Left lung (tissue), 10 donors: ENCODE results near the gene PHF23. TPM values are rescaled to one million over a fixed set of nuclear protein-coding genes. Genes with fewer than 3 reads are reported as not detected.

Experiments used
- ATAC-seq: fragments of 200-7000 bp; cut with Tn5 transposase; one replicate; pipeline ENCODE4 v1.9.1; 2020; ENCODE audit warnings: moderate library complexity
- DNase-seq, 4 donors: peaks; one replicate each; pipeline ENCODE4 v3.0.0-alpha.2; 2013 to 2020
- H3K27ac ChIP-seq, 2 donors: fragments of 200-600 bp; sonication (generic) in 1 of 2; one replicate each; pipeline versions ENCODE4 v1.5.0 to v1.8.0; 2020 to 2021
- H3K27me3 ChIP-seq, 2 donors: fragments of 200-600 bp; sonication (generic) in 1 of 2; one replicate each; pipeline versions ENCODE4 v1.5.0 to v1.8.0; 2020 to 2021
- H3K36me3 ChIP-seq, 2 donors: fragments of 200-600 bp; sonication (generic) in 1 of 2; one replicate each; pipeline versions ENCODE4 v1.5.0 to v1.8.0; 2020 to 2021
- H3K4me1 ChIP-seq, 2 donors: fragments of 200-600 bp; one replicate each; pipeline ENCODE4 v1.8.0; 2021
- H3K4me3 ChIP-seq, 2 donors: fragments of 200-600 bp; sonication (generic) in 1 of 2; one replicate each; pipeline versions ENCODE4 v1.5.0 to v1.8.0; 2020 to 2021; ENCODE audit warnings: mild to moderate bottlenecking in 1 of 2
- H3K9me3 ChIP-seq, 2 donors: fragments of 200-600 bp; sonication (generic) in 1 of 2; one replicate each; pipeline versions ENCODE4 v1.5.0 to v1.8.0; 2020 to 2021
- CTCF ChIP-seq, 2 donors: fragments of 200-600 bp; sonication (generic) in 1 of 2; IDR thresholded peaks; one replicate each; pipeline versions ENCODE4 v1.5.0 to v1.8.0; 2021; ENCODE audit warnings: antibody characterized with exemption in 2 of 2
- intact Hi-C, 2 donors: fragments of 100-400 bp; cut with DNase I; formaldehyde crosslinking; loops; one replicate each; pipeline versions ENCODE4 v1.11.2 to v1.14.2; 2022
- polyA plus RNA-seq, 6 donors: library from polyadenylated mRNA; unstranded; fragments of 120-200 nt; gene quantifications; one replicate each; pipeline ENCODE4 v1.2.1, GENCODE V29; 2013; ENCODE audit not compliant: insufficient read length in 6 of 6
- total RNA-seq, 2 donors: library from RNA; stranded (reverse); fragmentation: NEBNext Ultra II Directional; extraction: Animal tissue kit (Norgen Biotek cat#: 25700); gene quantifications; one replicate each; pipeline ENCODE4 v1.2.1, GENCODE V29; 2021
- donor health status: DM: no; HTN: yes; CAD: no.
- donor health status: DM: no; HTN: no; CAD: no.

Gene PHF23
- total and polyA plus RNA-seq, 8 donors, result 31.1 to 51.2 (median 44.5) TPM

GRCh38 chr17:7242717-7243452 lies 3.6 kb upstream of the PHF23 start:
- Histone ChIP-seq H3K36me3 (peaks cover 0 to 50% of the 10 kb centered on the region in 2 donors), H3K4me3 (peak overlapping the region; percentile 91 to 99), H3K4me1 (peaks cover 17 to 38% of the 10 kb centered on the region in 2 donors), H3K27ac (peak overlapping the region; percentile 96 to 97), H3K27me3 (no peaks in the 10 kb centered on the region), H3K9me3 (no peaks in the 10 kb centered on the region)
- intact Hi-C loops, result no loop called here
- TF ChIP-seq CTCF (IDR thresholded peaks at IDR 0.05), result no peak
- DNase-seq (peak; percentile 96 to 99 (median 96)), ATAC-seq (peak; percentile 65)

GRCh38 chr17:7241783-7242716 lies 2.8 kb upstream of the PHF23 start, which contains the start of gene GABARAP:
GABARAP (minus strand) TSS chr17:7242449; CDS start chr17:7242330, 119 bp downstream.
- H3K4me3 ChIP-seq, result peak within 1 kb of the TSS; percentile 91 to 99
- ATAC-seq (peak; percentile 54), DNase-seq (peak; percentile 94 to 98 (median 96))
- peaks cover 17 to 39% of the 10 kb centered on the region in 2 donors for H3K4me1 ChIP-seq
- peak within 1 kb of the TSS; percentile 96 to 97 for H3K27ac ChIP-seq
- H3K27me3 ChIP-seq, result no peaks in the 10 kb centered on the region
- peak in 1 of 2 donors; percentile 12 for TF ChIP-seq CTCF (IDR thresholded peaks at IDR 0.05)
- intact Hi-C loops, result no loop called here
- H3K9me3 ChIP-seq, result no peaks in the 10 kb centered on the region
- peaks cover 0 to 50% of the 10 kb centered on the region in 2 donors for H3K36me3 ChIP-seq

DNA sequence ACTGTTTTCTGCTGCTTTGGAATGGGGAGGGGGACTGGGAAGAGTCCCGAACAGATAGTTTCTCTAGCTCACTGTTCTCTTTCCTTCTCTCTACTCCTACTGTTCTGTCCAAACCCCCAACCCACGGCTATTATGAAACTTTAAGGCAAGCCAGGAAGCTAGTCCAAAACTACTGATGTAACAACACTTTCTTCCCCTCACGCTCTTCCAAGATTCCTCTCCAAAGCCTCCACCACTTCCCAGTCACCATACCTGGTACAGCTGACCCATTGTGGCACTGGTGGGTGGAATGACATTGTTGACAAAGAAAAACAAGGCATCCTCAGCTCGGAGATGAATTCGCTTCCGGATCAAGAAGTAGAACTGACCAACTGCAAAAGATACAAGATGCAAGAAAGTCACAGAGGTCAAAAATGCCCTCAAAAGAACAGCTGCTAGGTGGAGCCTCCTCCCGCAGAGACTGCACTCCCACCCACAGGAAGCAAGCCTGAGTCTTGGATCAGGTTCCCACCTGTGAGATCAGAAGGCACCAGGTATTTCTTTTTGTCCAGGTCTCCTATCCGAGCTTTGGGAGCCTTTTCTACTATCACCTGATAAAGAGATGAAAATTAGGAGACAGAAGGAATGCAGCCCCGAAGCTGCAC lies 2.0 kb upstream of the PHF23 start:
- Histone ChIP-seq H3K4me3 (peak overlapping the region; percentile 91 to 99), H3K9me3 (no peaks in the 10 kb centered on the region), H3K27me3 (no peaks in the 10 kb centered on the region), H3K36me3 (peaks cover 0 to 50% of the 10 kb centered on the region in 2 donors), H3K4me1 (peaks cover 17 to 47% of the 10 kb centered on the region in 2 donors), H3K27ac (peak overlapping the region; percentile 96 to 97)
- no peak for DNase-seq
- no peak for ATAC-seq
- intact Hi-C loops, result no loop called here
- no peak for TF ChIP-seq CTCF (IDR thresholded peaks at IDR 0.05)

GRCh38 chr17:7240375-7240774 lies 1.1 kb upstream of the PHF23 start:
- intact Hi-C loops, result no loop called here
- ATAC-seq (no peak), DNase-seq (no peak)
- peak overlapping the region; percentile 91 to 99 for H3K4me3 ChIP-seq
- no peaks in the 10 kb centered on the region for H3K9me3 ChIP-seq
- TF ChIP-seq CTCF (IDR thresholded peaks at IDR 0.05), result no peak
- peaks cover 19 to 55% of the 10 kb centered on the region in 2 donors for H3K4me1 ChIP-seq
- peaks cover 0 to 50% of the 10 kb centered on the region in 2 donors for H3K36me3 ChIP-seq
- no peaks in the 10 kb centered on the region for H3K27me3 ChIP-seq
- H3K27ac ChIP-seq, result peak overlapping the region; percentile 96 to 97
